DOHH2 (cell line): ENCODE data around the gene SOBP.

Experiments
- CTCF ChIP-seq: fragments of 200-600 bp; sonication (generic); IDR thresholded peaks from one replicate; pipeline ENCODE4 v1.5.1; 2014; ENCODE audit warnings: antibody characterized with exemption, mild to moderate bottlenecking, low read depth, low read length; ENCODE audit not compliant: poor library complexity, severe bottlenecking
- EZH2phosphoT487 ChIP-seq: fragments of 200-600 bp; sonication (generic); IDR thresholded peaks from 2 replicates; pipeline ENCODE4 v1.6.1; 2017; ENCODE audit warnings: borderline replicate concordance, mild to moderate bottlenecking, antibody characterized with exemption, low read length, moderate library complexity, mixed read lengths

DNA sequence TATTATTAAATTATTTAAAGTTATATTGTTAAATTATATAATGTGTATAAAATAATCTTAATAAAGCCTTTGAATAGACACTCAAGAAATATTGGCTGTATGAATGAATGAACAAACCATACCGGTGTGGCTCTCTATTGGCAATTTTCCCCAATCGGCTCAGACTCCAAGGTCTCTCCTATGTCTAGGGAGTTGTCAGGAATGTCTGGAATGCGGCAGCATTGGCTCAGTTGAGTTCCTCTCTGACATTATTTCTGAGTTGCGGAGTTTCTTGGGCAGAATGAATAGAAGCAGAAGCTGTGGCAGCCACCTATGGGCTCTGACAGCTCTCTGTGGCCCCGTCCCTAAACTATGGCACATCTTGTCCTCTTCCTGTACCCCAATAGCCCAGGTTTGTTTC is 111.0 kb downstream of the SOBP start:
- TF ChIP-seq CTCF (no peak), EZH2phosphoT487 (no peak)
